Measurements from ENCODE around the gene UBE2F. TPM values are rescaled to one million over a fixed set of nuclear protein-coding genes. Genes with fewer than 3 reads are reported as not detected.

UBE2F gene
- total and polyA plus RNA-seq, 2 of the 13 experiments (the other 11 are each of a cell fraction or from before 2014, with no cell fraction given) = 35.4 to 73.1 TPM

- TF ChIP-seq ZNF800 (CRISPR knock-in tag; IDR thresholded peaks at IDR 0.05) (peak; percentile 67; the same call in 1 of the 2 replicates), KDM4B (CRISPR knock-in tag; IDR thresholded peaks at IDR 0.05) (peak; percentile 15; the same call in 1 of the 2 replicates), HBP1 (CRISPR knock-in tag; IDR thresholded peaks at IDR 0.05; ENCODE audit: low read depth) (peak; percentile 89; the same call in 1 of the 2 replicates), PRDM4 (CRISPR knock-in tag; IDR thresholded peaks at IDR 0.05; ENCODE audit: borderline replicate concordance) (no peak; the same call in 1 of the 2 replicates), PCBP2 (optimal IDR thresholded peaks at IDR 0.05; ENCODE audit: low read depth, low read length, poor library complexity, severe bottlenecking) (no peak), CAMTA2 (CRISPR knock-in tag; IDR thresholded peaks at IDR 0.05; ENCODE audit: borderline replicate concordance) (peak; percentile 36; the same call in 1 of the 2 replicates), GATAD1 (CRISPR knock-in tag; IDR thresholded peaks at IDR 0.05) (peak; percentile 87), ZEB1 (IDR thresholded peaks at IDR 0.05; ENCODE audit: insufficient replicate concordance, low read depth) (no peak), ZBTB2 (CRISPR knock-in tag; IDR thresholded peaks at IDR 0.05; ENCODE audit: low read depth) (peak; percentile 87), ZNF556 (CRISPR knock-in tag; IDR thresholded peaks at IDR 0.05; ENCODE audit: borderline replicate concordance) (peak; percentile 40), ZC3H13 (CRISPR knock-in tag; IDR thresholded peaks at IDR 0.05) (no peak; the same call in 1 of the 2 replicates), TRIM22 (IDR thresholded peaks at IDR 0.05) (no peak), DPF2 (CRISPR knock-in tag; IDR thresholded peaks at IDR 0.05; ENCODE audit: borderline replicate concordance, low read depth) (no peak), YY1 (IDR thresholded peaks at IDR 0.05; ENCODE audit: insufficient read depth, insufficient replicate concordance, low read depth, low read length) (peak; percentile 84), ZNF878 (CRISPR knock-in tag; IDR thresholded peaks at IDR 0.05) (peak; percentile 65), ZNF598 (CRISPR knock-in tag; IDR thresholded peaks at IDR 0.05; ENCODE audit: borderline replicate concordance) (peak; percentile 98), ZNF564 (CRISPR knock-in tag; IDR thresholded peaks at IDR 0.05) (peak; percentile 25; the same call in 1 of the 2 replicates)
Observed at GRCh38 chr2:237966565-237967462, at the start of gene UBE2F (continued).
